ENCODE data around the gene RPS3.

Gene RPS3

GRCh38 chr11:75380245-75380644 is 19.1 kb upstream of the RPS3 start:
- no peak for DNase-seq (ENCODE audit: low spot score)
- in situ Hi-C loops (cut with MboI; ENCODE audit: low pct_unique_long_range_greater_than_20kb, low sequenced_read_pairs, unreplicated experiment): no loop called here
- TF ChIP-seq CTCF (IDR thresholded peaks at IDR 0.05; ENCODE audit: extremely low read depth, insufficient read depth, missing control alignments): no peak

- no peak for DNase-seq (ENCODE audit: low spot score)
- in situ Hi-C loops (cut with MboI; ENCODE audit: low pct_unique_long_range_greater_than_20kb, low sequenced_read_pairs, unreplicated experiment): no loop called here
- TF ChIP-seq CTCF (IDR thresholded peaks at IDR 0.05; ENCODE audit: extremely low read depth, insufficient read depth, missing control alignments): no peak
Measured at GRCh38 chr11:75380716-75381420, 18.4 kb upstream of the RPS3 start.

- in situ Hi-C loops (cut with MboI; ENCODE audit: low pct_unique_long_range_greater_than_20kb, low sequenced_read_pairs, unreplicated experiment): no loop called here
- TF ChIP-seq CTCF (IDR thresholded peaks at IDR 0.05; ENCODE audit: extremely low read depth, insufficient read depth, missing control alignments): no peak
- no peak for DNase-seq (ENCODE audit: low spot score)
Measured at GRCh38 chr11:75383246-75383645, 16.1 kb upstream of the RPS3 start.

GRCh38 chr11:75384438-75385080 is 14.8 kb upstream of the RPS3 start:
- peak; percentile 95 for TF ChIP-seq CTCF (IDR thresholded peaks at IDR 0.05; ENCODE audit: extremely low read depth, insufficient read depth, missing control alignments)
- DNase-seq (ENCODE audit: low spot score): peak; percentile 86
- in situ Hi-C loops (cut with MboI; ENCODE audit: low pct_unique_long_range_greater_than_20kb, low sequenced_read_pairs, unreplicated experiment): loop anchor here (5.0 kb wide), 1 partner anchor 107 kb away; no protein-coding TSS in a partner anchor

GRCh38 chr11:75386942-75387630 is 12.2 kb upstream of the RPS3 start:
- DNase-seq (ENCODE audit: low spot score): no peak
- no peak for TF ChIP-seq CTCF (IDR thresholded peaks at IDR 0.05; ENCODE audit: extremely low read depth, insufficient read depth, missing control alignments)
- in situ Hi-C loops (cut with MboI; ENCODE audit: low pct_unique_long_range_greater_than_20kb, low sequenced_read_pairs, unreplicated experiment): loop anchor here (5.0 kb wide), 1 partner anchor 110 kb away; no protein-coding TSS in a partner anchor

GRCh38 chr11:75387736-75388294 is 11.5 kb upstream of the RPS3 start:
- no peak for TF ChIP-seq CTCF (IDR thresholded peaks at IDR 0.05; ENCODE audit: extremely low read depth, insufficient read depth, missing control alignments)
- no peak for DNase-seq (ENCODE audit: low spot score)
- in situ Hi-C loops (cut with MboI; ENCODE audit: low pct_unique_long_range_greater_than_20kb, low sequenced_read_pairs, unreplicated experiment): loop anchor here (5.0 kb wide), 1 partner anchor 111 kb away; no protein-coding TSS in a partner anchor
